ENCODE data around the gene TRIM7. TPM values are rescaled to one million over a fixed set of nuclear protein-coding genes. Genes with fewer than 3 reads are reported as not detected.

Gene TRIM7
- total RNA-seq, 4 donors from 2014 or later: 44.8 to 80.6 (median 54.5) TPM

DNA sequence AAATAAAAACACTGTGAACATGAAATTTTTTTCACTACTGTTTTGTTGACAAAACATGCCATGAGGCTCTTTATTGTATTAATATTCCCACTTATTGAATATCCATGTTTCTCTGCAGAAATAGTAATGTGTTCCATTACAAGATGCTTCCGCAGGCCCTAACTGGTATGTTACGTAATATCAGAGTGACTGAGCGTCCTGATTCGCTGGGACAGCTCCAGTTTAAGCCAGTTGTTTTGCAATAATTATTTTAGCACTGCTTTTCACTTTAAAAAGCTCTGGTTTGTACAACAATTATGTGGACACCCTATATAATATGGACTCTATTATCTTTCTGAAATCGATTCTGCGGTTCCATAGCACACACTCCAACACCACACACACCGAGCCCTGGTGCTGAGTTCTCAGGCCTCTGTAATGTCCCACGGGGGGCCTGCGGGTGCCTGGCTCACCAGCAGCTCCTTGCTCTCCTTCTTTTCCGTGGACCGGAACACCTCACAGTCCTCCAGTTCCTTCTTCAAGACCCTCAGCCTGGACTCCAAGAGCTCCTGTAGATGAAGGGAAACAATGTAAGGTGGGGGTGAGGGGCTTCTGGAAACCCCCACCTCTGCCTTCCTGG is 1.8 kb downstream of the TRIM7 start:
- Histone ChIP-seq H3K27me3 (no peaks in the 10 kb centered on the region), H3K36me3 (peaks cover 0 to 29% (median 4%) of the 10 kb centered on the region in 3 donors), H3K4me3 (peak overlapping the region; percentile 53 to 87 (median 84)), H3K9me3 (no peaks in the 10 kb centered on the region), H3K27ac (peak overlapping the region; percentile 83 to 91 (median 90)), H3K4me1 (peaks cover 13 to 65% (median 32%) of the 10 kb centered on the region in 3 donors)
- intact Hi-C loops (cut with DNase I): no loop called here
- DNase-seq: no peak
- no peak for TF ChIP-seq POLR2A (IDR thresholded peaks at IDR 0.05)
- TF ChIP-seq, protein P1, sequence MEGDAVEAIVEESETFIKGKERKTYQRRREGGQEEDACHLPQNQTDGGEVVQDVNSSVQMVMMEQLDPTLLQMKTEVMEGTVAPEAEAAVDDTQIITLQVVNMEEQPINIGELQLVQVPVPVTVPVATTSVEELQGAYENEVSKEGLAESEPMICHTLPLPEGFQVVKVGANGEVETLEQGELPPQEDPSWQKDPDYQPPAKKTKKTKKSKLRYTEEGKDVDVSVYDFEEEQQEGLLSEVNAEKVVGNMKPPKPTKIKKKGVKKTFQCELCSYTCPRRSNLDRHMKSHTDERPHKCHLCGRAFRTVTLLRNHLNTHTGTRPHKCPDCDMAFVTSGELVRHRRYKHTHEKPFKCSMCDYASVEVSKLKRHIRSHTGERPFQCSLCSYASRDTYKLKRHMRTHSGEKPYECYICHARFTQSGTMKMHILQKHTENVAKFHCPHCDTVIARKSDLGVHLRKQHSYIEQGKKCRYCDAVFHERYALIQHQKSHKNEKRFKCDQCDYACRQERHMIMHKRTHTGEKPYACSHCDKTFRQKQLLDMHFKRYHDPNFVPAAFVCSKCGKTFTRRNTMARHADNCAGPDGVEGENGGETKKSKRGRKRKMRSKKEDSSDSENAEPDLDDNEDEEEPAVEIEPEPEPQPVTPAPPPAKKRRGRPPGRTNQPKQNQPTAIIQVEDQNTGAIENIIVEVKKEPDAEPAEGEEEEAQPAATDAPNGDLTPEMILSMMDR (IDR thresholded peaks at IDR 0.05): no peak
- WGBS, 2 donors: 46 to 53% methylated on average over 9 to 11 of the region's 11 CpGs

DNA sequence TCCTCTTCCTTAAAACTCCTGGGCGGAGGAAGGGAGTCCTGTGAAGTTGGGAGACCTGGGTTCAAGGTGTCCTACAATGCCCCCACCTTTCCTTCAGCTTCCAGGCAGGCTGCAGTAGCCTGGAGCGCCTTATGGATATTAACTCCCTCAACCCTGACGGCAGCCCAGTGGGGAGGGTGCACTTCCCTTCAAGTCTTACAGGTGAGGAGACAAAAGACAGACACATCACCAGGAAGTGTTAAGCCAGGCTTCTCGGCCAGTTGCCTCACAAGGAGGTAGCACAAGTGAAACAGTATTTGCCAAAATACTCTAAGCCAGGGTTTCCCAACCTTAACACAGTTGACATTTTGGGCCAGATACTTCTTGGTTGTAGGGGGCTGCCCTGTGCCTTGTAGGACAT is 4.2 kb downstream of the TRIM7 start:
- H3K27me3 ChIP-seq: no peaks in the 10 kb centered on the region
- H3K36me3 ChIP-seq: peaks cover 0 to 49% (median 4%) of the 10 kb centered on the region in 3 donors
- peaks cover 9 to 41% (median 24%) of the 10 kb centered on the region in 3 donors for H3K4me1 ChIP-seq
- DNase-seq: no peak
- H3K4me3 ChIP-seq: no peak overlapping the region
- 70 to 91% methylated on average over 2 to 4 of the region's 4 CpGs for WGBS, 2 donors
- TF ChIP-seq, protein P1 (IDR thresholded peaks at IDR 0.05): no peak
- TF ChIP-seq POLR2A (IDR thresholded peaks at IDR 0.05): no peak
- no peaks in the 10 kb centered on the region for H3K9me3 ChIP-seq
- no peak overlapping the region for H3K27ac ChIP-seq
- intact Hi-C loops (cut with DNase I): no loop called here

- no peak overlapping the region for H3K27ac ChIP-seq
- H3K36me3 ChIP-seq: peaks cover 0 to 55% (median 4%) of the 10 kb centered on the region in 3 donors
- H3K27me3 ChIP-seq: no peaks in the 10 kb centered on the region
- H3K4me1 ChIP-seq: peaks cover 6 to 33% (median 16%) of the 10 kb centered on the region in 3 donors
- no peak overlapping the region for H3K4me3 ChIP-seq
- intact Hi-C loops (cut with DNase I): no loop called here
- 80 to 91% methylated on average over 8 to 10 of the region's 12 CpGs for WGBS, 2 donors
- H3K9me3 ChIP-seq: no peaks in the 10 kb centered on the region
- DNase-seq: no peak
- no peak for TF ChIP-seq POLR2A (IDR thresholded peaks at IDR 0.05)
- TF ChIP-seq, protein P1 (IDR thresholded peaks at IDR 0.05): no peak
These were observed 4.9 kb downstream of the TRIM7 start for GRCh38 chr5:181199881-181200638.

DNA sequence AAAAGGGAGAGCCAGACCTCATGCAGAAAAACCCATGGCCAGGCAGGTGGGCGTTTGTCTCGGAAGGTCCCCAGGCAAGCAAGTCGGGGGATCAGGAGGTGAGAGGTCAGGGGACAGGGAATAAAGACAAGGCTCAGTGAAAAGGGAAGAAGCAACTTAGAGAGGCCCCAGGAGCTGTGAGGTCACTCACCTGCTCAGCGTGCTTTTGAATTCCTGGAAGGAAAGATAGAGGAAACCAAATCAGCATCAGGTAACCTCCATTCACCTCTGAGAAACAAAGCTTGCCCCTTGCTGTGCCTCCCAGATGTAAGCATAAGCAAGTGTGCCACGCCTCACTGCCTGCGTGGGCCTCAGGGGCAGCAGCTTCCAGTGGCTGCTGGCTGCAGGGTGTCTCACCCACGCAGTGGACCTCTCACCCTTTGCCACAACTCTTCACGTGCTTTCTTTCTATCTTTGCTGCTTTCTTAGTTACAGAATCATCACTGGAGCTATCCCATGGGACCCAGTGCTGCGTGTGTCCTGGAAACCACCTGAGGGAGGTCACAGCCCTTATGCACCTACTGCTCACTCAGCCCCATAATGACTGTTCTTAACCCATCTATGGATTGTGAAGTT is 6.0 kb downstream of the TRIM7 start:
- Histone ChIP-seq H3K9me3 (no peaks in the 10 kb centered on the region), H3K4me1 (peaks cover 6 to 23% (median 15%) of the 10 kb centered on the region in 3 donors), H3K36me3 (peaks cover 0 to 66% (median 4%) of the 10 kb centered on the region in 3 donors), H3K27ac (no peak overlapping the region), H3K27me3 (no peaks in the 10 kb centered on the region), H3K4me3 (no peak overlapping the region)
- no peak for DNase-seq
- WGBS, 2 donors: 74 to 75% methylated on average over 9 of the region's 9 CpGs
- intact Hi-C loops (cut with DNase I): no loop called here
- TF ChIP-seq, protein P1 (IDR thresholded peaks at IDR 0.05): no peak
- no peak for TF ChIP-seq POLR2A (IDR thresholded peaks at IDR 0.05)

Data from esophagus squamous epithelium (tissue), 5 donors.